GM18505 (cell line): Measurements from ENCODE around the gene SLC35E4.
"Not testable (repeated sequence)": the region's sequence is repeated elsewhere in the genome, so short reads cannot be mapped to it uniquely, and the experiment has no call there.

Experiments
- ATAC-seq: cut with Tn5 transposase; IDR thresholded peaks from one replicate; pipeline ENCODE4 v1.9.1; 2021; ENCODE audit not compliant: unreplicated experiment
- POLR2A ChIP-seq: IDR thresholded peaks from 4 replicates; pipeline ENCODE4 v1.6.1; 2011; ENCODE audit warnings: borderline replicate concordance; ENCODE audit not compliant: insufficient read depth, insufficient read length; ENCODE audit errors: extremely low read depth

The SLC35E4 gene

DNA sequence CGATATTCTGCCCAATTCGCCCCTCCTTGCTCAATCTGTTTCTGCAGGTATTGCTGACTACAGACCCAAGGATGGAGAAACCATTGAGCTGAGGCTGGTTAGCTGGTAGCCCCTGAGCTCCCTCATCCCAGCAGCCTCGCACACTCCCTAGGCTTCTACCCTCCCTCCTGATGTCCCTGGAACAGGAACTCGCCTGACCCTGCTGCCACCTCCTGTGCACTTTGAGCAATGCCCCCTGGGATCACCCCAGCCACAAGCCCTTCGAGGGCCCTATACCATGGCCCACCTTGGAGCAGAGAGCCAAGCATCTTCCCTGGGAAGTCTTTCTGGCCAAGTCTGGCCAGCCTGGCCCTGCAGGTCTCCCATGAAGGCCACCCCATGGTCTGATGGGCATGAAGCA lies 9.2 kb upstream of the SLC35E4 start:
- ATAC-seq = no peak
- no peak for TF ChIP-seq POLR2A

DNA sequence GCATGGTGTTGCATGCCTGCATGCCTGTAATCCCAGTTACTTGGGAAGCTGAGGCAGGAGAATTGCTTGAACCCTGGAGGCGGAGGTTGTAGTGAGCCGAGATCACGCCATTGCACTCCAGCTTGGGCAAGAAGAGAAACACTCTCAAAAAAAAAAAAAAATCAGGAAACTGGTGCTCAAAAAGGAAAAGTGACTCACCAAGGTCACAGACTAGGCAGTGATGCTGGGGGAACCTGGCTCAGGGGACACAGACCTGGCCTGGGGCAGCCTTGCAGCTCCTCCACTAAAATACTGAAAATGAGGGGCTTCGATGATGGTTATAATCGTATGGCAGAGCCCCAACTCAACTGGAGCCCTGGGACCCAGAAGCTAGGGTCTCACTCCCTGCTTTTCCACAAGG lies 8.1 kb upstream of the SLC35E4 start:
- ATAC-seq = no peak

DNA sequence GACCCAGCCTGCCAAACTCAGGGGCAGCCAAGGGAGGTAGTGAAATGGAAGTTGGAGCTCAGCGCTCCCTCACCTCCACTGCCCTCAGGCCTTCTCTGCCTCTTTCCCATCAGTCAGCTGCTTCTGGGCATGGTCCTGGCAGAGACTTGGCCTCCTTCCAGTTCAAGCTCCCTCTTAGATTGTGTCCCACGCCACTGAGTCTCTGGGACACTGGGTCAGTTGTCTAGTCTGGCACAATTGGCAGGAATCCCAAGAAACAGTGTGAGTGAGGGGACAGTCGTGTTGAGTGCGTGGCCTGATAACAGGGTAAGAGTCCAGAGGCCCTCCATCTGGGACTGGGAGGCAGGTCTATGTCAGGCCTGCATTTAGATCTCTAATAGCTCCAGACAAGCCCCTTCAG lies 7.1 kb upstream of the SLC35E4 start:
- no peak for ATAC-seq
- TF ChIP-seq POLR2A = no peak

More for the DNA sequence above, 8.1 kb upstream of the SLC35E4 start:
- TF ChIP-seq POLR2A = no peak

DNA sequence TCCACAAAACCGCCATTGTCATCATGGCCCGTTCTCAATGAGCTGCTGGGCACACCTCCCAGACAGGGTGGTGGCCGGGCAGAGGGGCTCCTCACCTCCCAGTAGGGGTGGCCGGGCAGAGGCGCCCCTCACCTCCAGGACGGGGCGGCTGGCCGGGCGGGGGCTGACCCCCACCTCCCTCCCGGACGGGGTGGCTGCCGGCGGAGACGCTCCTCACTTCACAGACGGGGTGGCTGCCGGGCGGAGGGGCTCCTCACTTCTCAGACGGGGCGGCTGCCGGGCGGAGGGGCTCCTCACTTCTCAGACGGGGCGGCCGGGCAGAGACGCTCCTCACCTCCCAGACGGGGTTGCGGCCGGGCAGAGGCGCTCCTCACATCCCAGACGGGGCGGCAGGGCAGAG lies 4.1 kb upstream of the SLC35E4 start:
- ATAC-seq = not testable (repeated sequence)

DNA sequence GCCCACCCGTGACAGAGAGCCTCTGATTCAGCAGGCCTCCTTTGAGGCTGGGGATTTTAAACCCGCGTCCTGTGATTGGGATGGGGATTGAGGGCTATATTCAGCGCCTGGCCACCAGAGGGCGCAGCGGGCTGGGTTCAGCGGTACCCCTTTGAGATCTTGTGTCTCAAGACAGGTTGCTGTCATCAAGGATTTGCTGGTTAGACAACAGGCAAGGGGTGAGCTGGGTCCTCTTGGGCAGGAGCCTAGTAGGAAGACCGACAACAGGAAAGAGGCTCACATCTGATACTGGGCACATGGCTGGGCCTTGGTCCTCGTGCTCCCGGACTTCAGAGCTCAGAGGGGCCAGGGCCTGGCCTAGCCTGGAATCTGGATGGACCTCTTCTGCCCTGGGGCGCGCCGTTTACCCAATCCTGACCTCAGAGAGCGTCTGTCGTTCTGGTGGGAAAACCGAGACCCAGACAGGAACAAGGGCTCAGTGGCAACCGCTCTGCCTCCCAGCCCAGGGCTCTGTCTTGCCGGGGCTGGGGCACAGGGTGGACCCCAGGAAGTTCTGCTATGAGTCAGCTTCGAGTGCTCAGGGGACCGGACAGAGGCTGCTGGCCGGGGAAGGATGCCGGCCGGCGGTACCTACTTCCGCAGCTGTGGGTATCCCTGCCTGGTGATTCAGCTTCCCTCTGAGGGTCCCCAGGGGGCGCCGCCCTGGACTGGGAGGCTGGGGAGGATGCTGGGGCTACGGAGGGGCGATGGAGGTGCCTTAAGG lies 929 bp upstream of the SLC35E4 start:
- peak; percentile 47 for ATAC-seq
- no peak for TF ChIP-seq POLR2A

DNA sequence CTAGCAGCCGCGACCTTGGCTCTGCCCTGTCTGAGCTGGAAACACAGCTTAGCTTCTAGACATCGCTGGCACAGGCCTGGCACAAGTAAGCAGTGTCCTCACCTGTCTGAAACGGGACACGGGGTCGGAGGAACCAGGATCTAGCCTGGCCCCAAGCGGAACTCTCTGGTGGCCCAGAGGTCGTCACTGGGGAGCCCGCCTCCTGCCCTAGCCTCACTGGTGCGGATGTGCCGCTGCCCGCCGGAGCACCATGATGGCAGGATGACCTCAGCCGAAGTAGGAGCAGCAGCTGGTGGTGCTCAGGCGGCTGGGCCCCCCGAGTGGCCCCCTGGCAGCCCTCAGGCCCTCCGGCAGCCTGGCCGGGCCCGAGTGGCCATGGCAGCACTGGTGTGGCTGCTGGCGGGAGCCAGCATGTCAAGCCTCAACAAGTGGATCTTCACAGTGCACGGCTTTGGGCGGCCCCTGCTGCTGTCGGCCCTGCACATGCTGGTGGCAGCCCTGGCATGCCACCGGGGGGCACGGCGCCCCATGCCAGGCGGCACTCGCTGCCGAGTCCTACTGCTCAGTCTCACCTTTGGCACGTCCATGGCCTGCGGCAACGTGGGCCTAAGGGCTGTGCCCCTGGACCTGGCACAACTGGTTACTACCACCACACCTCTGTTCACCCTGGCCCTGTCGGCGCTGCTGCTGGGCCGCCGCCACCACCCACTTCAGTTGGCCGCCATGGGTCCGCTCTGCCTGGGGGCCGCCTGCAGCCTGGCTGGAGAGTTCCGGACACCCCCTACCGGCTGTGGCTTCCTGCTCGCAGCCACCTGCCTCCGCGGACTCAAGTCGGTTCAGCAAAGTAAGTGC lies 871 bp downstream of the SLC35E4 start:
- TF ChIP-seq POLR2A = no peak
- no peak for ATAC-seq

DNA sequence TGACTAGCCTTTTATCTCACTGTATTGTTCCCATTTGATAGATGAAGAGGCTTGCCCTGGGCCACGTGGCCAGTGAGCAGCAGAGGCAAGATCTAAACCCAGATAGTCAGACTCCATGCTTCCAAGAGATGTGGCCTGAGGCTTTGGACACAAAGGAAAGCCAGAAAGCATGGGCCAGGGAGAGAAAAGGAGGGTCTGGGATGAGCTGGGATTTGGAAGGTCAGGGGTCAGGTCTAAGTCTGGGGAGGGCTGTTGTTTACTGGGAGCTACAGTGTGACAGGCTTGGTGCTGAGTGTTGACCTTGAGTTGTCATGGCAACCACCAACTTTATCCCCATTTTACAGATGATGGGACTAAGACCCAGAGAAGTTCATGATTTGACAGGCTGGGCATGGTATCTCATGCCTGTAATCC lies 2.1 kb downstream of the SLC35E4 start:
- no peak for TF ChIP-seq POLR2A
- ATAC-seq = no peak

DNA sequence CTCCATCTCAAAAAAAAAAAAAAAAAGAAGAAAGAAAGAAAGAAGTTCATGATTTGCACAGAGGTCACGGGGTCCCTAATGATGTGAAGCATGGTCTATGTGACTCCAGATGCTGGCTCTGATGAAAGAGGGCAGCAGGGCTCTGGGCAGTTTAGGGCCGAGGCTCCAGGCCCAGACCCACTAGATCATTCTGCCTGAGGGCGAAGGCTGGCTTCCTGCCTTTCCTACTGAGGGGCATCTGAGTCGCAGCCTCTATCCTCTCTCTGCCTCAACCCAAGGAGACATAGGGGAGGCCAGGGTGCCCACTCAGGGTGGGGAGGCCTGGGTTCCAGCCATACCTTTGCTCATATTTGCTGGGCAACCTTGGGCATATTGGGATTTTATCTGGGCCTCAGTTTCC lies 4.8 kb downstream of the SLC35E4 start:
- TF ChIP-seq POLR2A = no peak
- no peak for ATAC-seq

DNA sequence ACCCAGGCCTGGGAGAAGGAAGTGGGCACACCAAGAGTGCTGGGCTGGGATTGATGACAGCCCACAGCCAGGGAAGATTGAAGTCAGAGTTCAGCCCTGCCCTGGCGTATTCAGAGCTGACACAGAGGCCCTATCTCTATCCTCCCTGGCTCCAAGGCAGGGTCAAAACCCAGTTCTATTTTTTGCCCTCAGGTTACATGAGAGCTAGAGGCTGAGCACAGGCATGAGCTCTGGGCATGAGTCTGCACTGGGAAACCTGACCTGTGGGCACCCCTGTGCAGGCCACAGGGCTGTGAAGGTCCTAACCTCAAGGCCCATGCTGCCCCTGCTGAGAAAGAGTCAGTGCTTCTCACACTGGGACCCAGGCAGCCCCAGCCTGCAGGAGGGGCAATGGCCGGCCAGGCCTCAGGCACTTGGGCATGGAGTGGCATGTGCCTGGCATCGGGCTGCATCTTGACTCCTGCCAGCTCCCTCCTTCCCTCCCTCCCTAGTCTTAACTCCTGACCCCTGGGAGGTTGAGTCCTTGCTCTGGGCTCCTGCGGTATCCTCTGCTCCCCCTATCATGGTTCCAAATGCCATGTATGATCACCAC lies 5.4 kb downstream of the SLC35E4 start:
- no peak for TF ChIP-seq POLR2A
- ATAC-seq = no peak

DNA sequence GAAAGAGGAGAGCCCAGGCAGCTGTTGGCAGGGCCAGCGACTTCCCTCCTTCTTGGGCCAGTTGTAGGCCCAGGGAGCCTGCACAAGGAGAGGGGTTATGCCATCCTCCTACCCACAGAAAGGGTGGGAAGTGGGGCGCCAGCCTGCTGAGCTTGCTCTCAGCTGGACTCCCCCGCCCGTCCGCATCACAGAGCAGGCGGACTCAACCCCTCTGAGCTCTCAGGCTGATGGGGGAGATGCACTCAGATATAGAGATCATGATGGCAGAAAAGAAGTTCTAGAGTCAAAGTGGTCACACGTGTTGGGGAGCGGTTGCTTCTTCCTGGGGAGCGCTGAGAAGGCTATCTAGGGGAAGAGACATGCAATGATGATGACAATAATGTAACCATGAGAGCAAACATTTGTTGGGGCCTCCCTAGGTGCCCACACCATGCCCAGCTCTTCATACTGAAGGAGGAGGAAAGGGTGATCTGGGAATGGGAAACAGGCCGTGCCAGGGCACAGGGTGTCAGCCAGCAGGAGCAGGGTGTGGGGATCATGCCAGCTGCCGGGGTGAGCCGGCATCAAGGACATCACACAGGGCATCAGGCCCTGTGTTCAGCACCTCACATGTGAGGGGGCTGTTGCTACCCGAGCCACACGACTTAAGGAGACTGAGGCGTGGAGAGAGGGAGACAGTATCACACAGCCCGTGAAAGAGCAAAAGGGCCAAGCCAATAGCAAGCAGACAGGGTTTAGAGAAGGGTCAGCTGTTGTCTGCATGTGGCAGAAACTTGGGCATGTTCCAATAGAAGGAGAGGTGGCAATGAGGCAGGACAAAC lies 7.7 kb downstream of the SLC35E4 start:
- no peak for TF ChIP-seq POLR2A

DNA sequence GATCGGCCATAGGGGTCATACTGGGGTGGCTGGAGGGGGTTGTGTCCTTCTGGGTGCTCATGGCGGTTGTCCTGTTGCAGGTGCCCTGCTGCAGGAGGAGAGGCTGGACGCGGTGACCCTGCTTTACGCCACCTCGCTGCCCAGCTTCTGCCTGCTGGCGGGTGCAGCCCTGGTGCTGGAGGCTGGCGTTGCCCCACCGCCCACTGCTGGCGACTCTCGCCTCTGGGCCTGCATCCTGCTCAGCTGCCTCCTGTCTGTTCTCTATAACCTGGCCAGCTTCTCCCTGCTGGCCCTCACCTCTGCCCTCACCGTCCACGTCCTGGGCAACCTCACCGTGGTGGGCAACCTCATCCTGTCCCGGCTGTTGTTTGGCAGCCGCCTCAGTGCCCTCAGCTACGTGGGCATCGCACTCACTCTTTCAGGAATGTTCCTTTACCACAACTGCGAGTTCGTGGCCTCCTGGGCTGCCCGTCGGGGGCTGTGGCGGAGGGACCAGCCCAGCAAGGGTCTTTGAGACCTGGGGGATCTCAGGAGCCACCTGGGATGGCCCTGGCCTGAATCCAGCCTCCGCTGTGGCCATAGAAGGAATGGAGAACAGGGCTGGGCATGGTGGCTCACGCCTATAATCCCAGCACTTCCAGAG lies 11.1 kb downstream of the SLC35E4 start:
- ATAC-seq = no peak
- no peak for TF ChIP-seq POLR2A

More for the DNA sequence above, 7.7 kb downstream of the SLC35E4 start:
- ATAC-seq = no peak

DNA sequence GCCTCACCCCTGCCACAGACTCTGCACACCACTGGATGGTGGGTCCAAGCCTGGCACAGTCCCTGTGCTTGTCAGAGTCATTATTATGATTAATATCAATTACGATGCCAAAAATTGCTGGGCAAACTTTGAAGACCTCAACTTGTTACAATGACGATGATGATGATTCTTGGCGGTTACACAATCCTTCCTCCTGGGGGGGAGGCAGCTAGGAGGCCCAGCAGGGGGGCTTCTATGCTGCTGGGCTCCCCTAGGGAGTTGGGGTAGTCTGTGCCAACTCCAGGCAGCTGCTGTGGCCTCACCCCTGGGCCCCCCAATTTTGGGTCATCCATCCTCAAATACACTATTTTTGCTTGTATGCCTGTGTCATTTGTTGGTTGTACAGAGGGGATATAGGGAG lies 12.0 kb downstream of the SLC35E4 start:
- ATAC-seq = no peak
- no peak for TF ChIP-seq POLR2A
